K562 (cell line): ENCODE data around the gene EPHA2. TPM values are rescaled to one million over a fixed set of nuclear protein-coding genes. Genes with fewer than 3 reads are reported as not detected.

Experiments used
- BCLAF1 ChIP-seq, 2 experiments: fragments of 450-650 bp in 1 of 2; IDR thresholded peaks; 2 replicates each; pipeline ENCODE4 v1.6.1; 2011 to 2017; ENCODE audit warnings: low read depth in 2 of 2, antibody characterized with exemption in 1 of 2, borderline replicate concordance in 1 of 2, low read length in 1 of 2, mild to moderate bottlenecking in 1 of 2, mixed read lengths in 1 of 2; ENCODE audit not compliant: control insufficient read depth in 1 of 2
- BMI1 ChIP-seq: fragments of 150-350 bp; IDR thresholded peaks from 2 replicates; pipeline ENCODE4 v1.6.1; 2014; ENCODE audit warnings: low read length
- CBFA2T2 ChIP-seq: fragments of 450-650 bp; conservative IDR thresholded peaks from 2 replicates; pipeline ENCODE4 v1.6.1; 2017; ENCODE audit warnings: mild to moderate bottlenecking
- CBX3 ChIP-seq, 2 experiments: IDR thresholded peaks; 1 replicate in 1 of 2; 2 replicates in 1 of 2; pipeline ENCODE4 v1.6.1; 2012; ENCODE audit warnings: inconsistent platforms in 2 of 2, low read length in 2 of 2, borderline replicate concordance in 1 of 2, control low read depth in 1 of 2
- CCNT2 ChIP-seq: IDR thresholded peaks from 2 replicates; pipeline ENCODE4 v1.6.1; 2011; ENCODE audit warnings: borderline replicate concordance, low read depth, mild to moderate bottlenecking, moderate library complexity, mixed read lengths, low read length; ENCODE audit not compliant: insufficient read length; ENCODE audit errors: extremely low read depth
- DACH1 ChIP-seq: fragments of 450-650 bp; IDR thresholded peaks from 2 replicates; pipeline ENCODE4 v1.6.1; 2018; ENCODE audit not compliant: partially characterized antibody
- DPF2 ChIP-seq: fragments of 450-650 bp; IDR thresholded peaks from 2 replicates; pipeline ENCODE4 v1.6.1; 2016
- PHF8 ChIP-seq: fragments of 200-600 bp; sonication (generic); IDR thresholded peaks from 2 replicates; pipeline ENCODE4 v1.6.1; 2012; ENCODE audit warnings: mixed run types, mild to moderate bottlenecking, inconsistent platforms, low read length, moderate library complexity, borderline replicate concordance
- RB1 ChIP-seq: fragments of 450-650 bp; IDR thresholded peaks from 2 replicates; pipeline ENCODE4 v1.6.1; 2017; ENCODE audit warnings: low read depth, mild to moderate bottlenecking
- SMAD3 ChIP-seq: fragments of 450-650 bp; formaldehyde crosslinking; conservative IDR thresholded peaks from 2 replicates; pipeline ENCODE4 v1.4.0; 2020; ENCODE audit warnings: mild to moderate bottlenecking
- THRB ChIP-seq: fragments of 450-650 bp; formaldehyde crosslinking; conservative IDR thresholded peaks from 2 replicates; pipeline ENCODE4 v1.4.0; 2022; ENCODE audit warnings: mild to moderate bottlenecking, missing genetic modification characterization
- TSC22D4 ChIP-seq: fragments of 450-650 bp; IDR thresholded peaks from 2 replicates; pipeline ENCODE4 v1.6.1; 2016; ENCODE audit warnings: missing genetic modification characterization, missing biosample characterization, control low read depth
- USF1 ChIP-seq: sonication (generic); formaldehyde crosslinking; IDR thresholded peaks from 2 replicates; pipeline ENCODE4 v1.9.0; 2022; ENCODE audit warnings: mild to moderate bottlenecking, missing genetic modification reagents
- ZNF165 ChIP-seq: fragments of 250-450 bp; sonication (Bioruptor Pico); IDR thresholded peaks from 2 replicates; pipeline ENCODE4 v1.4.0; 2020; ENCODE audit warnings: borderline replicate concordance
- ZNF274 ChIP-seq: IDR thresholded peaks from 2 replicates; pipeline ENCODE4 v1.6.1; 2011; ENCODE audit warnings: low read depth, mild to moderate bottlenecking, low read length, moderate library complexity, borderline replicate concordance
- ZNF324 ChIP-seq: fragments of 250-450 bp; sonication (Bioruptor Pico); IDR thresholded peaks from 2 replicates; pipeline ENCODE4 v1.4.0; 2020; ENCODE audit warnings: mild to moderate bottlenecking
- polyA plus RNA-seq, 8 experiments: library from polyadenylated mRNA; depleted of rRNA in 4 of 8; stranded (reverse) in 5 of 8; unstranded in 3 of 8; fragments of >200 nt; fragmentation: Nextera tagmentation in 2 of 8; fragmentation: Illumina TruSeq in 1 of 8; extraction: Ambion mirVana in 2 of 8; extraction: Trizol in 1 of 8; gene quantifications; 2 replicates each; pipeline versions ENCODE4 v1.2.1 to v1.2.3, GENCODE V29; 2011 to 2014; ENCODE audit warnings: inconsistent platforms in 1 of 8, missing spikeins in 1 of 8
- total RNA-seq, 7 experiments: library from RNA; depleted of rRNA in 6 of 7; stranded (reverse); fragments of >200 nt in 6 of 7; fragmentation: Illumina TruSeq in 2 of 7; extraction: Trizol in 2 of 7; gene quantifications; 2 replicates each; pipeline versions ENCODE4 v1.2.1 to v1.2.3, GENCODE V29; 2011 to 2021; ENCODE audit warnings: low replicate concordance in 1 of 7
- TF ChIP-seq, protein P1 (sequence below), 2 experiments: fragments of 450-650 bp in 1 of 2; sonication (generic) in 1 of 2; formaldehyde crosslinking in 1 of 2; IDR thresholded peaks in 1 of 2; conservative IDR thresholded peaks in 1 of 2; 2 replicates each; pipeline versions ENCODE4 v1.6.1 to v1.8.1; 2016 to 2023; ENCODE audit warnings: mild to moderate bottlenecking in 2 of 2, moderate library complexity in 2 of 2, inconsistent platforms in 1 of 2, missing genetic modification reagents in 1 of 2

The EPHA2 gene
- total and polyA plus RNA-seq, 9 of the 15 experiments (the other 6 are each of a cell fraction or from before 2014, with no cell fraction given), result 0.04 to 0.40 (median 0.07) TPM; not detected in 4

- TF ChIP-seq CCNT2 (no peak), DPF2 (peak; percentile 53), USF1 (CRISPR knock-in tag) (peak; percentile 53), ZNF165 (no peak), TSC22D4 (tag) (no peak), BCLAF1 (IDR thresholded peaks at IDR 0.05; ENCODE audit: borderline replicate concordance in 1 of 2, control insufficient read depth in 1 of 2, low read depth in 2 of 2, low read length in 1 of 2) (no peak), SMAD3 (no peak), DACH1 (no peak), RB1 (no peak), PHF8 (peak; percentile 49; the same call in 1 of the 2 replicates), ZNF324 (no peak), THRB (no peak), ZNF274 (no peak), BMI1 (no peak), CBFA2T2 (no peak), CBX3 (IDR thresholded peaks at IDR 0.05; ENCODE audit: borderline replicate concordance in 1 of 2, low read length in 2 of 2) (no peak)
- TF ChIP-seq, protein P1, sequence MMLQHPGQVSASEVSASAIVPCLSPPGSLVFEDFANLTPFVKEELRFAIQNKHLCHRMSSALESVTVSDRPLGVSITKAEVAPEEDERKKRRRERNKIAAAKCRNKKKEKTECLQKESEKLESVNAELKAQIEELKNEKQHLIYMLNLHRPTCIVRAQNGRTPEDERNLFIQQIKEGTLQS (IDR thresholded peaks at IDR 0.05), result peak; percentile 89
- TF ChIP-seq, protein P1 (CRISPR knock-in tag; conservative IDR thresholded peaks at IDR 0.05), result no peak; the same call in 1 of the 2 replicates
These were observed 79.6 kb downstream of the EPHA2 start (continued) for GRCh38 chr1:16076031-16076864.
